ENCODE results near the gene FAM78A. TPM values are rescaled to one million over a fixed set of nuclear protein-coding genes. Genes with fewer than 3 reads are reported as not detected.

The FAM78A gene
- total RNA-seq, 1 experiment from 2014 or later: 3.4 TPM

- Histone ChIP-seq H3K79me2 (ENCODE audit: insufficient read depth, low read length) (no peaks in the 10 kb centered on the region), H3K4me3 (replicated peaks in 1 of 2; ENCODE audit: low read depth in 1 of 2, low read length in 2 of 2) (no peak overlapping the region), H3K36me3 (ENCODE audit: control insufficient read depth in 1 of 2, insufficient read depth in 2 of 2, low read length in 2 of 2) (no peaks in the 10 kb centered on the region), H3K27me3 (ENCODE audit: insufficient read depth, low read length) (no peaks in the 10 kb centered on the region), H3K27ac (ENCODE audit: low read depth, low read length) (no peak overlapping the region), H3K4me2 (ENCODE audit: low read length) (no peak overlapping the region), H3K9me2 (ENCODE audit: insufficient read depth) (no peaks in the 10 kb centered on the region), H3K9me3 (ENCODE audit: control insufficient read depth in 1 of 2, insufficient read depth in 1 of 2, low read depth in 1 of 2, low read length in 2 of 2) (no peaks in the 10 kb centered on the region), H3K4me1 (ENCODE audit: control insufficient read depth in 1 of 2, insufficient read depth in 2 of 2, low read length in 2 of 2) (no peaks in the 10 kb centered on the region), H3K9ac (ENCODE audit: low read length) (no peak overlapping the region), H4K20me1 (ENCODE audit: insufficient read depth) (no peaks in the 10 kb centered on the region), H2AFZ (ENCODE audit: low read depth, low read length, poor library complexity, severe bottlenecking) (no peak overlapping the region)
- POLR2A ChIA-PET: no interaction called here
- CTCF ChIA-PET: interaction anchor here (1.4 kb wide), 1 partner anchor 11 kb away, joined by 5 read pairs; no protein-coding TSS in a partner anchor
- no peak for TF ChIP-seq REST (IDR thresholded peaks at IDR 0.05; ENCODE audit: low read depth)
- TF ChIP-seq SRF (IDR thresholded peaks at IDR 0.05; ENCODE audit: low read depth): no peak
- TF ChIP-seq, protein P1, sequence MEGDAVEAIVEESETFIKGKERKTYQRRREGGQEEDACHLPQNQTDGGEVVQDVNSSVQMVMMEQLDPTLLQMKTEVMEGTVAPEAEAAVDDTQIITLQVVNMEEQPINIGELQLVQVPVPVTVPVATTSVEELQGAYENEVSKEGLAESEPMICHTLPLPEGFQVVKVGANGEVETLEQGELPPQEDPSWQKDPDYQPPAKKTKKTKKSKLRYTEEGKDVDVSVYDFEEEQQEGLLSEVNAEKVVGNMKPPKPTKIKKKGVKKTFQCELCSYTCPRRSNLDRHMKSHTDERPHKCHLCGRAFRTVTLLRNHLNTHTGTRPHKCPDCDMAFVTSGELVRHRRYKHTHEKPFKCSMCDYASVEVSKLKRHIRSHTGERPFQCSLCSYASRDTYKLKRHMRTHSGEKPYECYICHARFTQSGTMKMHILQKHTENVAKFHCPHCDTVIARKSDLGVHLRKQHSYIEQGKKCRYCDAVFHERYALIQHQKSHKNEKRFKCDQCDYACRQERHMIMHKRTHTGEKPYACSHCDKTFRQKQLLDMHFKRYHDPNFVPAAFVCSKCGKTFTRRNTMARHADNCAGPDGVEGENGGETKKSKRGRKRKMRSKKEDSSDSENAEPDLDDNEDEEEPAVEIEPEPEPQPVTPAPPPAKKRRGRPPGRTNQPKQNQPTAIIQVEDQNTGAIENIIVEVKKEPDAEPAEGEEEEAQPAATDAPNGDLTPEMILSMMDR (IDR thresholded peaks at IDR 0.05 in 2 of 3, conservative IDR thresholded peaks at IDR 0.05 in 1 of 3; ENCODE audit: borderline replicate concordance in 1 of 3, insufficient read depth in 1 of 3, low read depth in 2 of 3, low read length in 2 of 3): no peak
- no peak for TF ChIP-seq SP1 (IDR thresholded peaks at IDR 0.05; ENCODE audit: low read depth)
- TF ChIP-seq ZFX (IDR thresholded peaks at IDR 0.05): no peak
- TF ChIP-seq CEBPB (IDR thresholded peaks at IDR 0.05; ENCODE audit: low read depth): no peak
- TF ChIP-seq YY1 (IDR thresholded peaks at IDR 0.05; ENCODE audit: extremely low read depth, insufficient replicate concordance, low read depth, low read length): no peak
- TF ChIP-seq FOSL1 (IDR thresholded peaks at IDR 0.05; ENCODE audit: low read depth): no peak
- TF ChIP-seq TCF7L2 (IDR thresholded peaks at IDR 0.05; ENCODE audit: borderline replicate concordance, extremely low read depth, insufficient read depth, insufficient read length): no peak
- no peak for TF ChIP-seq ZNF274 (IDR thresholded peaks at IDR 0.05; ENCODE audit: low read depth, low read length)
- TF ChIP-seq EZH2phosphoT487 (IDR thresholded peaks at IDR 0.05; ENCODE audit: borderline replicate concordance): no peak
- no peak for TF ChIP-seq POLR2A (IDR thresholded peaks at IDR 0.05; ENCODE audit: borderline replicate concordance, extremely low read depth, insufficient read depth, insufficient read length)
- TF ChIP-seq SIN3A (IDR thresholded peaks at IDR 0.05; ENCODE audit: low read depth): no peak
- no peak for TF ChIP-seq ELF1 (IDR thresholded peaks at IDR 0.05; ENCODE audit: borderline replicate concordance, low read depth)
- no peak for TF ChIP-seq POLR2AphosphoS5 (IDR thresholded peaks at IDR 0.05; ENCODE audit: low read depth, low read length)
- TF ChIP-seq JUND (IDR thresholded peaks at IDR 0.05): no peak
- TF ChIP-seq CBX3 (IDR thresholded peaks at IDR 0.05; ENCODE audit: low read depth): no peak
- TF ChIP-seq, protein P2, sequence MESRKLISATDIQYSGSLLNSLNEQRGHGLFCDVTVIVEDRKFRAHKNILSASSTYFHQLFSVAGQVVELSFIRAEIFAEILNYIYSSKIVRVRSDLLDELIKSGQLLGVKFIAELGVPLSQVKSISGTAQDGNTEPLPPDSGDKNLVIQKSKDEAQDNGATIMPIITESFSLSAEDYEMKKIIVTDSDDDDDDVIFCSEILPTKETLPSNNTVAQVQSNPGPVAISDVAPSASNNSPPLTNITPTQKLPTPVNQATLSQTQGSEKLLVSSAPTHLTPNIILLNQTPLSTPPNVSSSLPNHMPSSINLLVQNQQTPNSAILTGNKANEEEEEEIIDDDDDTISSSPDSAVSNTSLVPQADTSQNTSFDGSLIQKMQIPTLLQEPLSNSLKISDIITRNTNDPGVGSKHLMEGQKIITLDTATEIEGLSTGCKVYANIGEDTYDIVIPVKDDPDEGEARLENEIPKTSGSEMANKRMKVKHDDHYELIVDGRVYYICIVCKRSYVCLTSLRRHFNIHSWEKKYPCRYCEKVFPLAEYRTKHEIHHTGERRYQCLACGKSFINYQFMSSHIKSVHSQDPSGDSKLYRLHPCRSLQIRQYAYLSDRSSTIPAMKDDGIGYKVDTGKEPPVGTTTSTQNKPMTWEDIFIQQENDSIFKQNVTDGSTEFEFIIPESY (IDR thresholded peaks at IDR 0.05; ENCODE audit: extremely low read depth, insufficient replicate concordance, low read length): no peak
- RAD21 ChIA-PET (ENCODE audit: low non-redundant PET in 1 of 2, low total read pairs in 2 of 2, uncharacterized antibody in 2 of 2, unreplicated experiment in 2 of 2): no interaction called here
- intact Hi-C loops (cut with micrococcal nuclease): no loop called here
- DNase-seq (ENCODE audit: low read depth, low spot score) (no peak), ATAC-seq (no peak)
- BruUV-seq (replicated peaks): no TSS peak
Observed at GRCh38 chr9:131324736-131325679, 48.7 kb upstream of the FAM78A start.

Measured in HCT116 (cell line).